GM12891 (cell line): Measurements from ENCODE around the gene KLRC4.

Experiments used
- POLR2A ChIP-seq: IDR thresholded peaks from 2 replicates; pipeline ENCODE4 v1.6.1; 2011; ENCODE audit warnings: low read depth, low read length, control low read depth
- POLR2AphosphoS5 ChIP-seq: IDR thresholded peaks from 2 replicates; pipeline ENCODE4 v1.6.1; 2011; ENCODE audit warnings: low read depth, low read length, control low read depth
- SPI1 ChIP-seq: IDR thresholded peaks from 2 replicates; pipeline ENCODE4 v1.6.1; 2011; ENCODE audit warnings: low read depth, low read length, control low read depth

DNA sequence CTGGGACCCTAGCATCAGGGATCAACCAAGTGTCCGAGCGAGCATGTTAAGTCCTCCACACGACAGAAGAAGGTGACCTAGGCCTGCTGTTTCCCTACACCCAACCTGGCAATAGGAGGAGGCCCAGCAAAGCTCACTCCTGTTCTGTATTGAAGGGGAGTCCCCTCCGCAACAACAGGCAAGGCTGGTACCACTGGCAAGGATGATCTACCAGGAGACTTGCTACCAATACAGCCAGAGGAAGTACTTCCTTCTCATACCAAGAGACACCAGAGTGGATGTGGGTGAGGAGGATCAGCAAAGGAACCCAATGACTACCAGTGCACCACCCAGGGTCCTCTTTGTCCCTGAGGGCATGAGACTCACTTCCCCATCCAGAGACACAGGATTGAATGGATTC is 38.7 kb upstream of the KLRC4 start:
- TF ChIP-seq POLR2A = no peak
- no peak for TF ChIP-seq SPI1
- no peak for TF ChIP-seq POLR2AphosphoS5
